Measurements from ENCODE around the gene ARID4B. TPM values are rescaled to one million over a fixed set of nuclear protein-coding genes. Genes with fewer than 3 reads are reported as not detected.

The ARID4B gene
- total RNA-seq, 1 experiment from 2014 or later: 34.0 TPM

GRCh38 chr1:235187316-235187715 lies 140.7 kb downstream of the ARID4B start:
- peaks cover 7 to 37% (median 22%) of the 10 kb centered on the region in 3 experiments; a peak in 6 of 7 replicates for H3K36me3 Mint-ChIP-seq (ENCODE audit: insufficient read depth in 1 of 3, low read depth in 3 of 3)
- TF ChIP-seq CTCF (conservative IDR thresholded peaks at IDR 0.05): no peak

More at GRCh38 chr1:235187316-235187715, 140.7 kb downstream of the ARID4B start:
- Histone ChIP-seq H3K9me3 (ENCODE audit: control insufficient read depth, low read depth, low read length) (no peaks in the 10 kb centered on the region), H4K5ac (ENCODE audit: insufficient read length, low read depth, low read length) (no peak overlapping the region), H3K4me1 (ENCODE audit: insufficient read depth, low read length) (no peaks in the 10 kb centered on the region), H3K23me2 (ENCODE audit: insufficient read length, low read depth, low read length, poor library complexity, severe bottlenecking) (no peaks in the 10 kb centered on the region), H2BK20ac (ENCODE audit: low read depth, low read length, poor library complexity, severe bottlenecking) (no peak overlapping the region), H4K8ac (replicated peaks; ENCODE audit: insufficient read length, low read depth, low read length) (no peak overlapping the region), H2BK120ac (ENCODE audit: low read depth, low read length, poor library complexity, severe bottlenecking) (no peak overlapping the region), H3K23ac (ENCODE audit: insufficient read length, low read depth, low read length) (no peak overlapping the region), H3K27me3 (ENCODE audit: insufficient read depth, low read length) (no peaks in the 10 kb centered on the region), H3K4me2 (ENCODE audit: insufficient read depth, insufficient read length, low read length) (no peak overlapping the region), H3K18ac (ENCODE audit: insufficient read length, low read depth, low read length) (no peak overlapping the region), H3K14ac (ENCODE audit: insufficient read depth, low read length) (no peak overlapping the region), H3K79me2 (ENCODE audit: insufficient read depth, low read length) (no peaks in the 10 kb centered on the region), H2BK5ac (ENCODE audit: insufficient read length, low read length) (no peak overlapping the region), H3K4ac (ENCODE audit: low read depth, low read length) (no peak overlapping the region), H3K9ac (ENCODE audit: extremely low read depth, insufficient read length, low read length) (no peak overlapping the region), H3K27ac (ENCODE audit: insufficient read length, low read depth, low read length) (no peak overlapping the region), H3T11ph (ENCODE audit: low read length) (no peak overlapping the region), H2AFZ (ENCODE audit: low read length) (no peak overlapping the region), H3K79me1 (ENCODE audit: insufficient read depth, low read depth, low read length, poor library complexity, severe bottlenecking) (no peaks in the 10 kb centered on the region), H4K91ac (ENCODE audit: insufficient read length, low read depth, low read length) (no peak overlapping the region), H2BK15ac (ENCODE audit: low read depth, low read length) (no peak overlapping the region), H4K20me1 (ENCODE audit: control insufficient read depth, insufficient read depth, insufficient read length) (no peaks in the 10 kb centered on the region), H2AK5ac (ENCODE audit: insufficient read length, low read length) (no peak overlapping the region), H2BK12ac (ENCODE audit: insufficient read length, low read depth, low read length) (no peak overlapping the region), H3K56ac (ENCODE audit: insufficient read length, low read depth, low read length) (no peak overlapping the region)
- no peak for DNase-seq
- H3K4me1 Mint-ChIP-seq: peaks cover 2% of the 10 kb centered on the region in 2 experiments; a peak in 3 of 4 replicates
- H3K9me3 Mint-ChIP-seq: no peaks in the 10 kb centered on the region
- H3K27ac Mint-ChIP-seq: no peak overlapping the region; a peak in 1 of 7 replicates
- no peak overlapping the region for H3K4me3 Mint-ChIP-seq
- no peaks in the 10 kb centered on the region for H3K27me3 Mint-ChIP-seq (ENCODE audit: low read depth)
- no CpG with 5 or more reads among the region's 4 CpGs for WGBS (ENCODE audit: extremely low coverage, insufficient read length, low lambda C conversion rate)

All from H9 (cell line).